GM19397 (cell line): ENCODE data around the gene FAU.

ENCODE experiments used
- ATAC-seq: cut with Tn5 transposase; IDR thresholded peaks from one replicate; pipeline ENCODE4 v1.9.1; 2021; ENCODE audit warnings: mild to moderate bottlenecking, moderate library complexity; ENCODE audit not compliant: unreplicated experiment

The FAU gene

DNA sequence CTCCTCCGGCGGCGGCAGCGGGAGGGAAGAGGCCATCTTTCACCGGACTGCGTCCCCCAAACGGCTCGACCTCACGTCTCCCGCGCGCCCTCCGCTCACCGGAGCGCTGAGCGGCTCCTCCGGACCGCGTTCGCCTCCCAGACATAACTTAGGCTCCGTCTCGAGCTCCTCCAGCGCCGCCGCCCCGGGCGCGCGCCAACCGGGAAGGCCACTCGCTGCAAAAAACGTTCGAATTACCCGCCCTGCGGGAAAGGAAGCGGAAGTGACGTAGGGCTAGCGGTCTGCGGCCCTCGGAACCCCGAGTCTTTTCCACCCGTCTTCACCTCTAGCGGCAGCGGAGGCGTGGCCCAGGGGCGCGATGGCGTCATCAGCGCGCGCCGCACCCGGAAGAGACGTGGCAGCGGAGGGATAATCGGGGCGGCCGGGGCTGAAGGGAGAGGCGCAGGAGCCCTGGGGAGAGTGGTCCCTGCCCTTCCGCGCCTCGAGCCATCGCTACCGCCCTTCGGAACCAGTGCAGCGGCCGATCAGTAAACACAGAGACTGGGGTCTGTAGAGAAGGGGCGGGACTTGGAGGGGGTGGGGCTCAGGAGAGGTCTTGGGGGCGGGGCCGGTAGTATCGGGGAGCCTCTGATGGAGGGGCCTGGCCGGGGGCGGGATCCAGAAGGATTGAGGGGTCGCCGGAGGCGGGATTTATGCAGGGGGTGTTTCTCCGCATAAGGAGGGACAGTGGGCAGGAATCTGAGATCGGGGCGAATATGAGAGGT lies 37.9 kb downstream of the FAU start, which contains the start of the genes CDCA5 and ZFPL1:
CDCA5 (minus strand) TSS at position 207 of the 764 bp plus-strand sequence; CDS start at position 145, 62 bp downstream.
ZFPL1 (plus strand) TSS at position 389 of the 764 bp plus-strand sequence. CDS start 477 bp downstream, outside the sequence.
- ATAC-seq: peak; percentile 76

DNA sequence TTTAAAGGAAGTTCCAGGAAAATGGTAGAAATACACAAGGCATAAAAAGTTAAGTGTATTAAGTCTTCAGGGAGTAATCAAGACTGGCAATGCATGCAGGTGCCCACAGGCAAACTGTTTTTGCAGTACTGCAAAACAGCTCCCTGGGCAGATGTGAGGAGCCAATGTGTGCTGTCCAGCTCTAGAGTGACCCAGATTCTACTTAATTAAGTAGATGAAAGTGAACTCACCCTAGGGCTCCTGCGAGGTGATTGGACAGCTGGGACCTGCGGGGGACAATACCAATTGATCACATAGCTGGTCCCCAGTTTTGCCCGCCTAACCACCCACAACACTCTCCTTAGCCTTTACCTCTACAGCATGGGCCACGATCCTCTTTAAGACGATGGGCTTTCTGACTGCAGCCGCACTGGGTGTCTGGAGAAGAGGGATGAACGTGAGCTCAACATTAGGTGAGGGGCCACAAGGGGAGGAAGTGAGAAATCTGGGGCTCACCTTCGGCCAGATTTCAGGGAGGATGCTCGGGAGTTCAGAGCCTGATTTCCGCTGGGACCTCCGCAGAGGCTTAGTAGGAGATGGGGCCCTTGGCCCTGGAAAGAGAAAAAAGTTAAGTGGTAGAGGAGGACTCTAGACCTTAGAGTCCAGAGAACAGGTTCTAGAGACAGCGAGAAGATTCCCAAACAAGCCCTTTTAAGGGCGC lies 38.6 kb downstream of the FAU start:
- ATAC-seq: no peak

DNA sequence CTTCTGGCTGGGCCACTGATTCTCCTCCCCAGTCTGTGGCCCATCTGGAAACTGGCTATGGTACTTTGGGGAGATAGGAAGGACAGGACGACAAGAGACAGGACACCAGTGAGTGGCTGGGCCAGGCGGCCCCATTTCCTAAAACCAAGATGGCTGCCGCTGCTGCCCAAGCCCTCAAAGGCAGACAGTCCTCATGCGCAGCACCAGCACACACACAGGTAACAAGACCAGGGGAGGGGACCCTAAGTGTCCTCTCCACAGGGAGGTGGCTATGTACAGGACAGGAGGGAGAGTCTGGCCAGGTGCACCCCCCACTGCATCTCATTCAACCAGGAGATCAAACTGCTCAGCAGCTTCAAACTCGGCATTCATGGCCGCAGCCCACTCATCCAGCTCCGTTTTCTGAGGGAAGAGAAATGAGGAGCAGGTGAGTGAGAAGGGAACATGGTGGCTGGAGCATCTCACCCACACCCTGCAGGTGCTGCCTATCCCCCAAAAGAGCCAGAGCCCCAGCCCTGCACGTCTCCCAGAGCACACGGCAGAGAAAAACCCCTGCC lies 43.1 kb downstream of the FAU start:
- ATAC-seq: no peak

DNA sequence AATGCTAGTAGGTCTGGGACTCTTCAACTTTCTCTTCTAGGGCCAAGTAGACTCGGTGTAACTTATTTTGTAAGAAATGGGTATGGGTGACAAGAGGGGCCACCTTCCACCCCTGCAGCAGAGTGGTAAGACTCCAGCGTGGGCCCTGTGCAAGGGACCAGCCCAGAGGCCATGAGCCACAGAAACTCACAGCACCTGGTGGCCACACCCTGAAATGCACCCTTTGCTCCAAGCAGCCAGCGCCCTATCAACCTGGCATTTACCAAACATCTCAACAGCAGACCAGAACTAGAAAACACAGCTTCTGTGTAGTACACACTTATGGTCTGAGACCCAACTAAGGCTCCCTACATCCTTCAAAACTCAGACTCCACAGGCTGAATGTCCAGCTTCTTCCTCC lies 43.8 kb downstream of the FAU start:
- ATAC-seq: no peak

DNA sequence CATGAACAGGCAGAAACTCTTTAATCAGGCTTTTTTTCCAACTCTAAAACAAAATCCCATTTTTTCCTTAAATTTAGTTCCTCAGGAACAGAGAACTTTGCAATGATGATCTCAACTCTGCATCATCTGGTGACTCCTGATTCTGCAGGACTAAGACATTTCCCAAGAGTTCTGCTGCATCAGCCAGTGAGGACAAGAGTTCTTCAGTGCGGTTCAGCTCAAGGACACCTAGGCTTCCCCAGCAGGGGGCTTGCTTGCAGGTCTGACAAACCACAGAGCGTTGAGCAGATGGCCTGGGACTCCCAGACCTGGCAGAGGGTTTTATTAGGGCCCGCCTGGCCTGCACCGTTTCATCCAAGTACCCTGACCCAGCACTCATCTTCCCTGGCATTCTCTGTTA lies 44.5 kb downstream of the FAU start:
- ATAC-seq: no peak

DNA sequence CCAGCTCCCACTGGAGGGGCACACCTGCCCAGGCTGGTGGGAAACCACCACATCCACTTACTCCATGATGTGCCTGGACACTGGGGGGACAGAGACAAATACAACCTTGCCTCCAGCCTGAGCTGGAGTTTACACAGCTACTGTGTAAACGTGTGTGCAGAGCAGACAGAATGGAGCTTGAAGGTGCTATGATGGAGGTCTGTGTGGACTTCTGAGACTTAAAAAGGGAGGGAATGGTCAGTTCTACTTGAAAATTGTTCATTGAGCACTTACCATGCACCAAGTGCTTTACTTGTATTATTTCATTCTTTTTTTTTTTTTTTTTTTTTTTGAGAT lies 49.3 kb downstream of the FAU start:
- ATAC-seq: no peak

DNA sequence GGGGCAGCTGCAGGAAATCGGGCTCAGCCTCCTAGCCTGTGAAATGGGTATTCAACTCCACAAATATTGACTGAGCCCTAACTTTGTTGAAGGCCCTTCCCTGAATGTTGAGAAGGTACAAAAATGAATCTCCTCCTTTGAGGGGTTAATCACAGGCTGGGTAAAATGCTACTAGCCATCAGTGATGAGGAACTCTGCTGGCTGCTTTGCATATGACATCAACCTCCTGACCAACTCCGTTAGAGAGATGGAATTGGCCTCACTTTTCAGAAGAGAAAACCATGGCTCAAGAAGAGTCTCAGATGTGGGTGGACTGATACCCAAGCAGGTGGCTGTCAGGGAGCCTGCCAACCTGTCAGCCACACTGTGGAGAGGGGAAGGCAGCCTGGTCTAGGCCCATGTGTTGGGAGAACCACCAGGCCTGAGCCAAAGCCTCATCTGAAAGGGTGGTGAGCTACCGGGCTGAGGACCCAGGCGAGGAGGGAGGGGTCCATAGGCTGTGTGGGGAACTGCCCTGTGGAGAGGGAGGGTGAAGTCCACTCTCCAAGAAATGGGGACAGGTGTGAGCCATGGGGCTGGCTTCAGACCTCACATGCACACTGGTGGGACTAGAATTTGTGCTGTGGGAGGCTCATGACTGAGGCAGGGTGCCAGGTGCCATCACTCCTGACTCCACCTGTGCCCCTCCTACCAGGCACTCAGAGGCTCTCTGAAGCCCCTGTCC lies 49.9 kb downstream of the FAU start:
- no peak for ATAC-seq
